ENCODE measurements around the gene SAMD4A. TPM values are rescaled to one million over a fixed set of nuclear protein-coding genes. Genes with fewer than 3 reads are reported as not detected.

Gene SAMD4A
- total and polyA plus RNA-seq, 10 donors = 2.3 to 31.0 (median 21.2) TPM

DNA sequence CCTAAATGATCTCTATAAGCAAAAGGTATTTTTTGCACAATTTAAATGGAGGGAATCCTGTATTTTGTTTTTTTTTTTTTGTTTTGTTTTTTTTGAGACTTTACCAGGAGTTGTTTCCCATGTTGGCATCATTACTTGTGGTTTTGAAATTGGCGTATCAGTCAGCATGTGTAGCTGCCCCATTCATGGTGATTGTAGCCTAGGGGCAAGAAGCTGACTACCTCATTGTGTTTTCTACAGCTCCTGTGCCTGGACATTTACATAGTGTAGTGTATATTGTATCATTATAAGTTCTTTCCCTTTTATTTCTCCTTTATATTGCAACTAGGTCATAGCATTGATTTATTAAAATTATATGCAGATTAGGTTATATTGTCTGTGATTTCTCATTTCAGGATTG is 24.5 kb downstream of the SAMD4A start:
- intact Hi-C loops (cut with DNase I; ENCODE audit: low total_unique reads) = no loop called here
- WGBS, 5 donors = 82 to 94% (median 90%) methylated on average over 1 of the region's 1 CpG
- DNase-seq = no peak

DNA sequence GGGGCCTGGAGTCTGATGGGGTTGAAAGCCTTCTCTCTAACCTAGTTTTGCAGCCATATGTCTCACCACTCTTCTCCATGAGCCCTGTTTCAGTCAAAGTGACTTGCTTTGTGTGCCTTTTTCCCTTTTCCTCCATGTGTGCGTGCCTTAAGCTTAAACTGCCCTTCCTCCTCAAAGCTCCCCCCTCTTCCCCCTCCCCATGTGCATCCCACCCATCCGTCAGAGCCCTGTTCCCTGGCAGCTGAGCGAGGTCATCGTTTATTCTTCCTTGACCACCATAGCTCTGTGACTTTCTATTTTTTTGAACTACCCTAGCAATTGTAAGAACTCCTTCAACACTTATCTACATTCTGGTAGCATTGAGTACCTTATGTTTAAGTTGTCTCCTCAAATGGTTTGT is 24.9 kb downstream of the SAMD4A start:
- intact Hi-C loops (cut with DNase I; ENCODE audit: low total_unique reads) = no loop called here
- H3K4me1 ChIP-seq = peaks cover 0 to 22% (median 8%) of the 10 kb centered on the region in 6 donors
- H3K9me3 ChIP-seq = no peaks in the 10 kb centered on the region
- H3K27me3 ChIP-seq (replicated peaks in 1 of 7) = no peaks in the 10 kb centered on the region
- no peak overlapping the region for H3K4me3 ChIP-seq
- WGBS, 5 donors = 57 to 84% (median 71%) methylated on average over 4 of the region's 4 CpGs
- no peaks in the 10 kb centered on the region for H3K36me3 ChIP-seq
- H3K27ac ChIP-seq = peak overlapping the region in 3 of 8 donors; percentile 7 to 21 (median 12)
- DNase-seq = no peak
- TF ChIP-seq CTCF (IDR thresholded peaks at IDR 0.05 in 8 of 11, conservative IDR thresholded peaks at IDR 0.05 in 3 of 11) (no peak), POLR2AphosphoS5 (IDR thresholded peaks at IDR 0.05) (no peak), POLR2A (IDR thresholded peaks at IDR 0.05) (no peak)

More for the DNA sequence above, 24.5 kb downstream of the SAMD4A start:
- no peaks in the 10 kb centered on the region for H3K36me3 ChIP-seq
- no peak for TF ChIP-seq CTCF (IDR thresholded peaks at IDR 0.05 in 8 of 11, conservative IDR thresholded peaks at IDR 0.05 in 3 of 11)
- TF ChIP-seq POLR2AphosphoS5 (IDR thresholded peaks at IDR 0.05) = no peak
- no peak for TF ChIP-seq POLR2A (IDR thresholded peaks at IDR 0.05)
- H3K4me1 ChIP-seq = peaks cover 0 to 22% (median 8%) of the 10 kb centered on the region in 6 donors
- H3K27me3 ChIP-seq (replicated peaks in 1 of 7) = no peaks in the 10 kb centered on the region
- H3K27ac ChIP-seq = peak overlapping the region in 2 of 8 donors; percentile 7 to 21
- no peaks in the 10 kb centered on the region for H3K9me3 ChIP-seq
- H3K4me3 ChIP-seq = no peak overlapping the region

- Histone ChIP-seq H3K36me3 (no peaks in the 10 kb centered on the region), H3K27me3 (replicated peaks in 1 of 7) (no peaks in the 10 kb centered on the region), H3K4me3 (no peak overlapping the region), H3K9me3 (no peaks in the 10 kb centered on the region), H3K27ac (no peak overlapping the region), H3K4me1 (peaks cover 0 to 22% (median 8%) of the 10 kb centered on the region in 6 donors)
- intact Hi-C loops (cut with DNase I; ENCODE audit: low total_unique reads) = no loop called here
- TF ChIP-seq POLR2A (IDR thresholded peaks at IDR 0.05) (no peak), CTCF (IDR thresholded peaks at IDR 0.05 in 8 of 11, conservative IDR thresholded peaks at IDR 0.05 in 3 of 11) (no peak), POLR2AphosphoS5 (IDR thresholded peaks at IDR 0.05) (no peak)
- no peak for DNase-seq
- 28 to 54% (median 41%) methylated on average over 1 of the region's 1 CpG for WGBS, 5 donors
Observed at GRCh38 chr14:54593860-54594259, 26.9 kb downstream of the SAMD4A start.

DNA sequence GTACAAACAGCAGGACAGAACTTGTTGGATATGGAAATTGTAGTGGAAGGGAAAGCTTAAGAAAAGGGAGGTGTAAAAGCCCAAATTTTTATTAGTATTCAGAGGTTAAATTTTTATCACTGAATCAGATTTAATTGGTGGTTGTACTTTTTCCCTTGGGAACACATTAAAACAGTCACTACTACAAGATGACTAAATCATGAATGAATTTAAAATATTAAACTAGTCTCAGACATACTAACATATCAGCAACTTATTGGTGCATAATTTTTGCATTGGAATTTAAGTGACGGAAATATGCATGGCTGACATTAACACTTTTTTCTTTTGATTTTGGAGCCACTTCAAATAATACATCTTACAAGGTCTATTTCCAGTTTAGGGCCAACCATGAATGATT is 27.6 kb downstream of the SAMD4A start:
- intact Hi-C loops (cut with DNase I; ENCODE audit: low total_unique reads) = no loop called here
- H3K9me3 ChIP-seq = no peaks in the 10 kb centered on the region
- H3K4me1 ChIP-seq = peaks cover 0 to 22% (median 8%) of the 10 kb centered on the region in 6 donors
- 84 to 92% (median 88%) methylated on average over 1 of the region's 1 CpG for WGBS, 5 donors
- H3K27ac ChIP-seq = no peak overlapping the region
- H3K4me3 ChIP-seq = no peak overlapping the region
- H3K27me3 ChIP-seq (replicated peaks in 1 of 7) = no peaks in the 10 kb centered on the region
- no peak for TF ChIP-seq POLR2AphosphoS5 (IDR thresholded peaks at IDR 0.05)
- no peak for TF ChIP-seq POLR2A (IDR thresholded peaks at IDR 0.05)
- TF ChIP-seq CTCF (IDR thresholded peaks at IDR 0.05 in 8 of 11, conservative IDR thresholded peaks at IDR 0.05 in 3 of 11) = no peak
- no peaks in the 10 kb centered on the region for H3K36me3 ChIP-seq
- DNase-seq = no peak
